DND-41 (cell line): ENCODE measurements around the gene UBA52.

Source experiments
- ATAC-seq: fragments of 200-7000 bp; cut with Tn5 transposase; 3 replicates; pipeline ENCODE4 v1.9.1; 2021; ENCODE audit warnings: low read depth; ENCODE audit not compliant: insufficient read depth
- DNase-seq: peaks from one replicate; pipeline ENCODE4 v3.0.0-alpha.2; 2020
- H2AFZ ChIP-seq: 2 replicates; pipeline ENCODE4 v1.6.0; 2012; ENCODE audit warnings: low read depth, low read length
- H3K27ac ChIP-seq: 2 replicates; pipeline ENCODE4 v1.5.1; 2012; ENCODE audit warnings: low read length, inconsistent platforms
- H3K27me3 ChIP-seq: fragments of 200-600 bp; sonication (generic); 2 replicates; pipeline ENCODE4 v1.6.0; 2012; ENCODE audit warnings: low read length, mild to moderate bottlenecking, inconsistent platforms; ENCODE audit not compliant: insufficient read depth, poor library complexity
- H3K36me3 ChIP-seq: 2 replicates; pipeline ENCODE4 v1.5.1; 2012; ENCODE audit warnings: low read length, inconsistent platforms; ENCODE audit not compliant: insufficient read depth
- H3K4me1 ChIP-seq: 2 replicates; pipeline ENCODE4 v1.5.1; 2012; ENCODE audit warnings: mild to moderate bottlenecking, low read length; ENCODE audit not compliant: insufficient read depth
- H3K4me2 ChIP-seq: 2 replicates; pipeline ENCODE4 v1.6.0; 2012; ENCODE audit warnings: mild to moderate bottlenecking, moderate library complexity, low read length, inconsistent platforms; ENCODE audit not compliant: insufficient read depth
- H3K4me3 ChIP-seq, 2 experiments: fragments of 200-600 bp in 1 of 2; shearing (Covaris generic) in 1 of 2; 2 replicates each; pipeline ENCODE4 v1.5.1; 2012 to 2016; ENCODE audit warnings: inconsistent platforms in 2 of 2, low read length in 2 of 2, mild to moderate bottlenecking in 2 of 2, low read depth in 1 of 2, moderate library complexity in 1 of 2
- H3K79me2 ChIP-seq: 2 replicates; pipeline ENCODE4 v1.6.0; 2012; ENCODE audit warnings: low read length, inconsistent platforms; ENCODE audit not compliant: insufficient read depth
- H3K9ac ChIP-seq: 2 replicates; pipeline ENCODE4 v1.6.0; 2012; ENCODE audit warnings: low read depth, mild to moderate bottlenecking, inconsistent platforms, low read length, moderate library complexity
- H3K9me3 ChIP-seq: 2 replicates; pipeline ENCODE4 v1.5.1; 2012; ENCODE audit warnings: low read length, moderate library complexity, mild to moderate bottlenecking, inconsistent platforms; ENCODE audit not compliant: insufficient read depth, severe bottlenecking
- H4K20me1 ChIP-seq: 2 replicates; pipeline ENCODE4 v1.6.0; 2012; ENCODE audit warnings: low read length; ENCODE audit not compliant: insufficient read depth
- CTCF ChIP-seq: IDR thresholded peaks from 2 replicates; pipeline ENCODE4 v1.5.1; 2012; ENCODE audit warnings: borderline replicate concordance, low read length, moderate library complexity, mild to moderate bottlenecking; ENCODE audit not compliant: poor library complexity, severe bottlenecking; ENCODE audit errors: extremely low read depth
- EZH2 ChIP-seq: IDR thresholded peaks from 3 replicates; pipeline ENCODE4 v1.6.1; 2012; ENCODE audit warnings: borderline replicate concordance, low read depth, mild to moderate bottlenecking, moderate library complexity, low read length, inconsistent platforms; ENCODE audit not compliant: severe bottlenecking

The UBA52 gene

GRCh38 chr19:18605546-18606280 is 34.1 kb downstream of the UBA52 start:
- no peak overlapping the region for H3K27ac ChIP-seq
- no peaks in the 10 kb centered on the region for H3K4me1 ChIP-seq
- no peak overlapping the region for H3K9ac ChIP-seq

GRCh38 chr19:18606281-18607225 is 34.9 kb downstream of the UBA52 start, which contains the start of gene CRLF1:
Gene CRLF1, minus strand, starts transcription at chr19:18606799. Its CDS starts 143 bp downstream, at chr19:18606656.
- H3K4me1 ChIP-seq: no peaks in the 10 kb centered on the region
- H3K27ac ChIP-seq: no peak within 1 kb of the TSS
- ATAC-seq (no peak), DNase-seq (no peak)
- H3K9ac ChIP-seq: no peak within 1 kb of the TSS
- peaks cover 22% of the 10 kb centered on the region for H3K27me3 ChIP-seq
- no peaks in the 10 kb centered on the region for H3K36me3 ChIP-seq
- H3K9me3 ChIP-seq: no peaks in the 10 kb centered on the region
- TF ChIP-seq EZH2 (no peak), CTCF (no peak)
- H4K20me1 ChIP-seq: peaks cover 2% of the 10 kb centered on the region; the same call in 1 of the 2 replicates
- no peak within 1 kb of the TSS for H3K4me3 ChIP-seq
- H3K4me2 ChIP-seq: no peak within 1 kb of the TSS
- no peaks in the 10 kb centered on the region for H3K79me2 ChIP-seq
- H2AFZ ChIP-seq: no peak within 1 kb of the TSS

More at GRCh38 chr19:18605546-18606280, 34.1 kb downstream of the UBA52 start:
- Histone ChIP-seq H3K4me3 (no peak overlapping the region), H3K9me3 (no peaks in the 10 kb centered on the region), H3K36me3 (no peaks in the 10 kb centered on the region), H3K27me3 (peaks cover 22% of the 10 kb centered on the region), H3K79me2 (no peaks in the 10 kb centered on the region), H4K20me1 (no peaks in the 10 kb centered on the region; the same call in 1 of the 2 replicates), H3K4me2 (no peak overlapping the region), H2AFZ (no peak overlapping the region)
- TF ChIP-seq CTCF (no peak), EZH2 (no peak)
- DNase-seq: no peak
- ATAC-seq: no peak

GRCh38 chr19:18607226-18608101 is 35.8 kb downstream of the UBA52 start:
- H3K4me3 ChIP-seq: no peak overlapping the region
- H3K9me3 ChIP-seq: no peaks in the 10 kb centered on the region
- H3K9ac ChIP-seq: no peak overlapping the region
- no peak for ATAC-seq
- peaks cover 30% of the 10 kb centered on the region for H3K27me3 ChIP-seq
- no peak overlapping the region for H3K27ac ChIP-seq
- TF ChIP-seq EZH2 (no peak), CTCF (no peak)
- no peaks in the 10 kb centered on the region for H3K36me3 ChIP-seq
- DNase-seq: no peak
- no peaks in the 10 kb centered on the region for H3K79me2 ChIP-seq
- H4K20me1 ChIP-seq: peaks cover 2% of the 10 kb centered on the region; the same call in 1 of the 2 replicates
- H3K4me2 ChIP-seq: no peak overlapping the region
- H2AFZ ChIP-seq: no peak overlapping the region
- peaks cover 7% of the 10 kb centered on the region for H3K4me1 ChIP-seq
